HUDEP-2 (cell line): ENCODE measurements around the gene PTPRE.

ENCODE experiments used
- DNase-seq, 76 experiments: peaks; one replicate each; lab custom pipeline; 2025; ENCODE audit not compliant: unreplicated experiment in 76 of 76; lab: John Stamatoyannopoulos, UW

Gene PTPRE

GRCh38 chr10:128055061-128055868 lies 148.4 kb downstream of the PTPRE start:
- DNase-seq, result no peak

- no peak for DNase-seq
Observed at GRCh38 chr10:128056303-128057050, 149.6 kb downstream of the PTPRE start.

GRCh38 chr10:128058106-128058749 lies 151.3 kb downstream of the PTPRE start:
- DNase-seq, result no peak

GRCh38 chr10:128058750-128059134 lies 151.8 kb downstream of the PTPRE start:
- DNase-seq, result no peak

- no peak for DNase-seq
Observed at GRCh38 chr10:128059266-128059981, 152.5 kb downstream of the PTPRE start.

GRCh38 chr10:128059982-128060293 lies 153.0 kb downstream of the PTPRE start:
- DNase-seq, result no peak

GRCh38 chr10:128060341-128061250 lies 153.7 kb downstream of the PTPRE start:
- DNase-seq, result no peak

- DNase-seq, result no peak
Observed at GRCh38 chr10:128061306-128062300, 154.7 kb downstream of the PTPRE start.

- DNase-seq, result no peak
Observed at GRCh38 chr10:128062331-128062880, 155.5 kb downstream of the PTPRE start.

GRCh38 chr10:128062881-128063563 lies 156.1 kb downstream of the PTPRE start:
- DNase-seq, result no peak

- DNase-seq, result no peak
Observed at GRCh38 chr10:128063736-128064107, 156.8 kb downstream of the PTPRE start.

- no peak for DNase-seq
Observed at GRCh38 chr10:128064108-128064969, 157.4 kb downstream of the PTPRE start.

- no peak for DNase-seq
Observed at GRCh38 chr10:128064970-128065580, 158.2 kb downstream of the PTPRE start.

- DNase-seq, result no peak
Observed at GRCh38 chr10:128065881-128066534, 159.1 kb downstream of the PTPRE start.

- no peak for DNase-seq
Observed at GRCh38 chr10:128066870-128067382, 160.0 kb downstream of the PTPRE start.
